T-helper 1 cell (primary cell): ENCODE data around the gene KLHDC9.

ENCODE experiments used
- DNase-seq, 5 donors: peaks; one replicate each; pipeline ENCODE4 v3.0.0-alpha.2; 2012 to 2020

The KLHDC9 gene

DNA sequence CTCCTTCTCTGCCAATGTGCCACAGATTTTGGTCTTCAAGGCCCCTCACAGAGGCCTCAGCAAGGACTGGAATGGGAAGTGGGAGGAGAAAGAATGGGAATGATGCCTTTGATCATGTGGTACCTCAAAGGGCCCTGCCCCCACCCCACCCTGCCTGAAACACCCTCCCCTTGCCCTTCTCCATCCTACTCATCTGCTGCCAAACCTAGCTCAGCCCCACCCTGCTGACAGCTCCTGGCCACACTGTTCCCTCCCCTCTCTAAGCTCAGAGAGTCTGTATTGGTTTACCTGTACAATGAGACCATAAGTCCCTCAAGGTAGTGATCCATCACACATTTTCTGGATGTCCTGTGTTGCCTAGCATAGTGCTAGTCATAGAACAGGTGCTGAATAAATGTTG lies 21.8 kb upstream of the KLHDC9 start:
- no peak for DNase-seq

GRCh38 chr1:161077426-161077825 lies 20.7 kb upstream of the KLHDC9 start:
- DNase-seq = no peak

DNA sequence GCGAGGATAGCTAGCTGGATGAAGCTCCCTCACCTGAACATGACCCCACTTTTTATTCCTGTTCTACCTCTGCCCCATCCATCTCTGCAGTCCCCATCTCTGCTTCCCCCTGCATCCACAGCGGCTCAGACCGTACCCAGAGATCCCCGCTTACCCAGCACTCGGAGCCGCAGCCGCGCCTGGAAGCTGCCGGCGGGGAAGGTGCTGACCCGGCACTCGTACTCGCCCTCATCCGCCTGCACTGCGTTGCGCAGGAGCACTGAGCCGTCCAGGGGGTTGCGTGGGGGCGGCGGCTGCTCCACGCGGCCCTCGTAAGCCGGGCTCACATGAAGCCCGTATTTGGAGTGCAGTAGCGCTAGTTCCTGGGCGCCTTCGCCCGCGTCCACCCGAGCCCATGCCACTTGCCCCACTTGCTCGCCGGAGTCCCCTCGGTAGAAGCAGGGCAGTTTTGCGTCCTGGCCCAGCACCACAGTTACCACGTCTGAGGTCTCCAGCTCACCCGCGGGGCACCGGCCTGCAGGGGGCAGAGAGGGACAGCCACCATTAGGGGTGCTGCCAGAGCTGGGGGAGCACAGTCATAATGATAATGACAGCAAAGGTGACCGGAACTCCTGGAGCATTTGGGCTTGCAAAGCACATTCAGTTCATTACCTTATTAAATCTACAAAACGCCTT lies 18.6 kb upstream of the KLHDC9 start:
- no peak for DNase-seq

DNA sequence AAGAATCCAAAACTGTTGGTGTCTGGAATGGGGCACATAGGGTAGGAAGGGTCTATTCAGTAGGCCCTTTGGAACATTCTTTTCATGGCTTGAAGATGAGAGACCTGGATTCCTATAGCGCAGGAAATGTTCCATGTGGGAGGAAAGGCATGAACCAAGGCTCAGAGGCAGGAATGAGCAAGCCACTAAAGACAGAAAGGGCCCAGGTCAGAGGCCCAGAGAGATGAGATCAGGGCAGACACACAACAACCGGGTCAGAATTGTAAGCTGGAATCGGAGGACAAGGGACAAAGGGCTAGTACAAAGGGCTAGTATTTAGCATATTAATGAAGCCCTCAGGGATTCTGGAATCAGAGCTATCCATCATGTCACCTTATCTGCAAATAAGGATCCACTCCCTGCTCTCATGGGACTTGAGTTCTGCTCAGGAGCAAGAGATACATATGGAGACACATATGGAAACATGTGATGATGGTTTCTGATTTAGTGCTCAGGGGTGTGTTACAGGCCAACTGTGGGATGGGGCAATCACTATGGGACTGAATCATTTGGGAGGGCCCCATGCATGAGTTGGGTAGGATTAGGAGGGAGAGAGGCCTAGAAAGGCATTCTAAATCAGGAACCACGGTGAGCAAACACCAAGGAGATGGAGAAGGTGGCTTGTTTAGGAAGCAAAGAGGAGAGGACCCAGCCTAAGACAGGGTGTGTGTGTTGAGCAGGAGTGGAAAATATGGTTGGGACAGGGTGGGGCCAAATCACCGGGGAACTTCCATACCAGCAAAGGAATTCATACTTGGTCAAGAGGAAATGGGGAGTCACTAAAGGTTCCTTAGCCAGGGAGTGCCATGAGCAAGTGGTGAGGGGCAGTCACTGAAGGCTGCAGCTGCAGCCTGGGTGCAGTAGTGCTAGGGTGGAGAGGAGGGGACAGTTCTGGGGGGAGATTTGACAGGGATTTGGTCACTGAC lies 17.4 kb upstream of the KLHDC9 start:
- no peak for DNase-seq

DNA sequence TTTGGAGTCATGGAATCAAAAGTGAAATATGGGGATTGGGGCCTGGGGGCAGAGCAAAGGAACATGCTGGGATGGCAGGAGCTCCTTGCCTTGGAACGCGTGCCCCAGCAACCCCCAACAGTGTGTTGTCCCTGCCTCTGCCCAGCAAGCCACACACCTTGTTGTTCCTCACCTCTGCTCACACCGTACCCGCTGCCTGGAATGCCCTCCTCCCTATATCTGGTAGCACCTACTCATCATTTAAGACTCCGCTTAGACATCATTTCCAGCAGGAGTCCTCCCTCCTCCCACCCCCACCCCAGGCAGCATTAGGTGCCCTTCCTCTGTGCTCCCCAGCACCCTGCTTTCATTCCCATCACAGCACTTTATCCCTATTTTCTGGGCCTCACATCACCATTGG lies 16.6 kb upstream of the KLHDC9 start:
- DNase-seq = no peak

DNA sequence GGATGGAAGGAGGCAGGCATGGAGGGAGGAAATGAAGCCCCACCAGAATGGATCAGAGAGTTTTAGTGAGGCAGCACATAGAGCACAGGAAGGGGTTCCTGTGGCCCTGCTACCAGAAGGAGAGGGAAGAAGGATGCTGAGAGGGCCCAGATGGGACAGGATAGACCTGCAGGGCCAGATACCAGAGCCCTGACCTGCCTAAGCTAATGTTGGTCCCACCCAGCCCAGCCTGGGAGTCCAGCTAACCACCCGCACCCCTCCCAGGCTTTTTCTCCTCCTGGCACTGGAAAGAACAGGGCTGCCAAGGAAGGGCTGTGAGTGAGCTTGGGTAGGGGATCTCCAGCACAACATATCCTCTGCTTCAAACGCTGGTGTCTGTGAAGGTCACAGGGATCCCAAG lies 15.7 kb upstream of the KLHDC9 start:
- no peak for DNase-seq

- no peak for DNase-seq
Measured at GRCh38 chr1:161082996-161083747, 15.0 kb upstream of the KLHDC9 start.

GRCh38 chr1:161083748-161084596 lies 14.2 kb upstream of the KLHDC9 start:
- no peak for DNase-seq

- DNase-seq = no peak
Measured at GRCh38 chr1:161084597-161084988, 13.6 kb upstream of the KLHDC9 start.

DNA sequence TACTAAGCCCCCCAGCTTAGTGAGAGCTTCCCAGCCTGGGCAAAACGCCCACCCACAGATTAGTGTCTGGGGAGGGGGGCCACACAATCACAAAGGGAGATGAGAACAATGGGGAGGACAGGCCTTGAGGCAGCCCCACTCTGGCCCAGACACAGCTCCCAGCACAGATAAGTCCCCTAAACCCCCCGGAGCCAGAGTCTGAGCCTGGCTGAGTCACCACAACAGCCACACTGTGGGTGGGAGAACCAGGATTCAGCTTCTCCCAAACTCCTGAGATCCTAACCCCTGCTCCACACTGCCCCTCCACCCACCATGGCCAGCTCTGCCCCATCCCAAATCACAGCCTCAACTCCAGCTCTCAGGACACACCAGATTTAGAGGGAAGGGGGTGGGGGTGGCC lies 13.0 kb upstream of the KLHDC9 start:
- no peak for DNase-seq

DNA sequence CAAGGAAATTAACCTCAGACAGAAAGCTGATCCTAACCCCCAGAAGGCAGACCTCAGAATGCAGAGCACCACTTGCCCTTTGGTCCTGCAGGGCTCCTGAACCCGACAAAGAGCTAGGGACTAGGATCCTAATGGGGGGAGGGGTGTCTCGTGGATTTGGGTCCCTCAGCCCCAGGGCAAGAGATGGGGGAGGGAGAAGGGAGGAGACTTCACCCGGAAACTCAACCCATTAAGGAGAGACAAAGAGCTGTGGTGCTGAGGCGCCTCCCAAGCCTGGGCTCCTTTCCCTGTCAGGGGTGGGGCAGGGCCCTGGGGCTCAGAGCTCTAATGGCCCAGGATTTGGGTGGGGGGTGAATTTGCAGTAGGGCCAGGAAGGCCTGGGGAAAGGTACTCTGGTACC lies 11.7 kb upstream of the KLHDC9 start:
- no peak for DNase-seq

DNA sequence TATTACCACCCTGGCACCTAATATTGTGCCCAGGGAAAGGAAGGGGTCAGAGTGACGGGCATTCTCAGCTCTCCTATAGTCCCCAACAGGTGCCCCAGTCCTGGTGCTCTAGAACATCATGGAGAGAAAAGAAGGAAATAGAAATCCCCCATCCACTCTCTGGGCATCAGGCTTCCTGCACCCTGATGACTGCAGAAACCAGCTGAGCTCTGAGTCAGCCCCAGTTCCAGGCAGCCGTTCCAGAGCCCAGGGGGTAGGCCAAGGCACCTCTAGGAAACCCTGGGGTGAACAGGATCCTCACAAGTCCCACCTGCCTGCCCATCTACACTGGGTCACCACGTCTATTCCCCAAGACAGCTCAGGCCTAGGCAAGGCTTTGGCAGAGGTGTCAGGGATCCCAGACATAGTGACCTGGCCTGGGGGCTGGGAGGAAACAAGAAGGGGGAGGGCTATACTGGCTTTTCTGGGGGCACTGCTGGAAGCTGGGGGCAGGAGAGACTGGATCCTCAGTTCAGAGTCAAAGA lies 9.5 kb upstream of the KLHDC9 start:
- DNase-seq = no peak

DNA sequence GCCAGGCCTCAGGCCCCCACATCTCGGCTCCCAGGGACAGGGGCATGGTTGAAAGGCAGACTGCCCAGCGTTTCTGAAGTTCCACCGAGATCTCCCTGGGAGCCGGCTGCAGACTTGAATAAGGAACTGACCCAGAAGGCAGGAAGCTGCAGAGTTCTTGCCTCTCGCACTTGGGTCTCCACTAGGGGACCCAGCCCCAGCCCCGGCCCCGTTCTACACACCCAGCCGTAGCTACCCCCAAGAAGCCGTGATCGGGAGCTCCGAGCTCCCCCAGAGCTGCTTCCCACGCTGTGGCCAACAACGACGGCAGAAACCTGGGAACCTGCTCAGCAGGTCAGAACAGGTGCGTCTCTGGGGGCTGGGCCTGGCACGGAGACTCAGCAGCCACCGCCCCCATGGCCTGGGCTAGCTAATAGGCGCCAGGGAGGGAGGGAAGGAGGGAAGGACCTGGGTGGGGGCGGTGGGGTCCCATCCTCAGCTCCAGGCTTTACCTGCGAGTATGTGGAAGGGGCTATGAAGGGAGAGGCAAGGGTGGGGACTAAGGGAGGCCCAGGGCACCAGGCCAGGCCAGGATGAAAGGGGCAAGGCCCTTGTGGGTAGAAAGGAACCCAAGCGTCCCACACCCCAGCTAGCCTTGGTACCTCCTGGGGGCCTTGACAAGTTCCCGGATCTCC lies 8.8 kb upstream of the KLHDC9 start, which contains the start of gene NECTIN4:
Gene NECTIN4, minus strand, starts transcription at position 308 of the 674 bp plus-strand sequence. Its CDS starts 262 bp downstream, at position 46.
- no peak for DNase-seq

DNA sequence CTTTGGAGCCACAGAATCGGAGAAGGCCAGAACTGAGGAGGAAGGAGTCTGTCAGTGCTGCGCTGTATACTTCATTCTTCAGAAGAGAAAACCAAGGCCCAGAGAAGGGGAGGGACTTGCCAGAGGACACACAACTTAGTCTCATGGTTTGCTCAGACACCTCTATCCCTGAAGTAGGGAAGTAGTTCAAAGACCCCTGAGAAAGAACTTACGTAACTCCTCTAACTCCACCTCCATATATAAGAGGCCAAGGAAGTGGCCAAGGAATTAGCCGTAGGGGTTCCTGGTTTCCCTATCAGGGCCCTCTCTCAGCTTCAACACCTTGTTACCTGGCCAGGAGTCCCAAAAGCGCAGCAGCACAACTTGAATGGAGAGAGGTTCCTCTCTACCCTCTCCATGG lies 8.2 kb upstream of the KLHDC9 start:
- DNase-seq = no peak

GRCh38 chr1:161090617-161091016 lies 7.5 kb upstream of the KLHDC9 start:
- DNase-seq = no peak

- no peak for DNase-seq
Measured at GRCh38 chr1:161091093-161091492, 7.1 kb upstream of the KLHDC9 start.

GRCh38 chr1:161091796-161092507 lies 6.2 kb upstream of the KLHDC9 start:
- no peak for DNase-seq

DNA sequence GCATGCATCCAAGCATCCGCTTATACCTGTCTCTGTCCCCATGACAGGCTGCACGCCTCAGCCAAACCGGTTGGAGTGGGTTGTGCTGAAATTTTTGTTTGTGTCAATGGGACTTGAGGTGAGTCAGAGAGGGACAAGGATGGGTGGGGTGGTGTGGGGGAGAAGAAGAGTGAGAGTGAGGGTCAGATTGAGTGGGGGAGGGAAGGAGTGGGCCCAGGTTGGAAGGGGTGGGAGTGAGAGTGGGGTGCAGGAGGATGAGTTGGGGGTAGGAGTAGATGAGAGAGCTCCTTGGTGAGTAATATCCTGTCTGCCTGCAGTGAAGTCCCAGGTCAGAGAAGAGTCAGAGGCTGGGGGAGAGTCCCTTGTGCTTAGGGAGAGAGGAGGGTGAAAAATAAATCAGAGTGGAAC lies 5.5 kb upstream of the KLHDC9 start:
- DNase-seq = peak in 1 of 5 donors; percentile 14

- no peak for DNase-seq
Measured at GRCh38 chr1:161094481-161094880, 3.7 kb upstream of the KLHDC9 start.

DNA sequence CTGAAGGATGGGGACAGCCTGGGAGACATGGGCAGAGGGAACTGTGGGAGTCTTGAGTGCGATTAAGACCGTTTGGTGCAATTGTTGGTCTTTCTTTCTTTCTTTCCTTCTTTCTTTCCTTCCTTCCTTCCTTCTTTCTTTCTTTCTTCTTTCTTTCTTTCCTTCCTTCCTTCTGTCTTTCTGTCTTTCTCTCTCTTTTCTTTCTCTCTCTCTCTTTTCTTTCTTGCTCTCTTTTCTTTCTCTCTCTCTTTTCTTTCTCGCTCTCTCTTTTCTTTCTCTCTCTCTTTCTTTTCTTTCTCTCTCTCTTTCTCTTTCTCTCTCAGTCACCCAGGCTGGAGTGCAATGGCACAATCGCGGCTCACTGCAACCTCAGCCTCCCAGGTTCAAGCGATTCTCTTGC lies 2.9 kb upstream of the KLHDC9 start:
- DNase-seq = no peak

- no peak for DNase-seq
Measured at GRCh38 chr1:161096015-161096414, 2.1 kb upstream of the KLHDC9 start.
